Gastrocnemius medialis (tissue), 4 donors: ENCODE results near the gene CDKL4.

ENCODE experiments used
- POLR2A ChIP-seq, 2 donors: fragments of 450-650 bp; IDR thresholded peaks; one replicate each; pipeline ENCODE4 v1.6.1; 2017; ENCODE audit warnings: antibody characterized with exemption in 2 of 2, mild to moderate bottlenecking in 2 of 2, moderate library complexity in 2 of 2
- TF ChIP-seq, protein P1 (sequence below), 5 experiments: fragments of 450-650 bp in 3 of 5; fragments of 200-600 bp in 2 of 5; sonication (generic) in 2 of 5; IDR thresholded peaks in 4 of 5; conservative IDR thresholded peaks in 1 of 5; 1 replicate in 4 of 5; 2 replicates in 1 of 5; pipeline ENCODE4 v1.5.1; 2016 to 2019; ENCODE audit warnings: antibody characterized with exemption in 5 of 5, mild to moderate bottlenecking in 3 of 5, moderate library complexity in 3 of 5

DNA sequence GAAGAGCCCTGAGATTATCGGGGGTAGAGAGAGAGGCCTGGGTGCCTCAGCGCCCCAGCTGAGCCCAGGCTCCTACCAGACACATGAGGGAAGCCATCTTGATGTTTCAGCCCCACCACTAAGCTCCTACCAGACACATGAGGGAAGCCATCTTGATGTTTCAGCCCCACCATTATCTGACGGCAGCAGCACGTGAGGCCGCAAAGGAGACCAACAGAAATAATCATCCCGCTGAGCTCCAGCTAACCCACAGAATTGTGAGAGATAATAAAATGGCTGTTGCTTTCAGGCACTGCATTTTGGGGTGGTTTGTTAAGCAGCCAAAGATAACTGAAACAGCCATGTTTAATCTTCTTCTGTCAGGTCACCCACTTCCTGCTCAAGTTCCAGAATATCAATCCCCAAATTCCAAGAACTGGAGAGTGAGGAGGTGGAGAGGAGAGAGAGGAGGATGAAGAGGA lies 93.6 kb downstream of the CDKL4 start:
- TF ChIP-seq, protein P1, sequence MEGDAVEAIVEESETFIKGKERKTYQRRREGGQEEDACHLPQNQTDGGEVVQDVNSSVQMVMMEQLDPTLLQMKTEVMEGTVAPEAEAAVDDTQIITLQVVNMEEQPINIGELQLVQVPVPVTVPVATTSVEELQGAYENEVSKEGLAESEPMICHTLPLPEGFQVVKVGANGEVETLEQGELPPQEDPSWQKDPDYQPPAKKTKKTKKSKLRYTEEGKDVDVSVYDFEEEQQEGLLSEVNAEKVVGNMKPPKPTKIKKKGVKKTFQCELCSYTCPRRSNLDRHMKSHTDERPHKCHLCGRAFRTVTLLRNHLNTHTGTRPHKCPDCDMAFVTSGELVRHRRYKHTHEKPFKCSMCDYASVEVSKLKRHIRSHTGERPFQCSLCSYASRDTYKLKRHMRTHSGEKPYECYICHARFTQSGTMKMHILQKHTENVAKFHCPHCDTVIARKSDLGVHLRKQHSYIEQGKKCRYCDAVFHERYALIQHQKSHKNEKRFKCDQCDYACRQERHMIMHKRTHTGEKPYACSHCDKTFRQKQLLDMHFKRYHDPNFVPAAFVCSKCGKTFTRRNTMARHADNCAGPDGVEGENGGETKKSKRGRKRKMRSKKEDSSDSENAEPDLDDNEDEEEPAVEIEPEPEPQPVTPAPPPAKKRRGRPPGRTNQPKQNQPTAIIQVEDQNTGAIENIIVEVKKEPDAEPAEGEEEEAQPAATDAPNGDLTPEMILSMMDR (IDR thresholded peaks at IDR 0.05 in 4 of 5, conservative IDR thresholded peaks at IDR 0.05 in 1 of 5): no peak
- no peak for TF ChIP-seq POLR2A (IDR thresholded peaks at IDR 0.05)
